ENCODE measurements around the gene CDC42BPA.
A peak's percentile ranks its signal among the peaks of the same experiment; 100 is the strongest.
"Not testable (repeated sequence)": the region's sequence is repeated elsewhere in the genome, so short reads cannot be mapped to it uniquely, and the experiment has no call there.

Gene CDC42BPA

DNA sequence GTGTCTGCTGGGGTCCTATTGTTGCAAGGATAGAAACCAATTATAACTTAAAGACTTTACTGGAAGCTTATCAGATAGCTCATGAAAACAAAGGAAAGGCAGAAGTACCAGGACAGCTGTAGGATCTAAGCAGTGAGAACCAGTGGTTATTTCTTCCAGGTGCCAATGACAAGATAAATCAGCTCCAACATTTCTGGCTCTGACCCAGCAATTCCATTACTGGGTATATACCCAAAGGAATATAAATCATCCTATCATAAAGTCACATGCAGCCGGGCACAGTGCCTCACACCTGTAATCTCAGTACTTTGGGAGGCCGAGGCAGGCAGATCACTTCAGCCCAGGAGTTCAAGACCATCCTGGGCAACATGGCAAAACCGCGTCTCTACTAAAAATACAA lies 17.8 kb upstream of the CDC42BPA start:
- H3K4me3 ChIP-seq (ENCODE audit: low read length); DNase-seq (ENCODE audit: low read depth, low spot score): not testable (repeated sequence)

DNA sequence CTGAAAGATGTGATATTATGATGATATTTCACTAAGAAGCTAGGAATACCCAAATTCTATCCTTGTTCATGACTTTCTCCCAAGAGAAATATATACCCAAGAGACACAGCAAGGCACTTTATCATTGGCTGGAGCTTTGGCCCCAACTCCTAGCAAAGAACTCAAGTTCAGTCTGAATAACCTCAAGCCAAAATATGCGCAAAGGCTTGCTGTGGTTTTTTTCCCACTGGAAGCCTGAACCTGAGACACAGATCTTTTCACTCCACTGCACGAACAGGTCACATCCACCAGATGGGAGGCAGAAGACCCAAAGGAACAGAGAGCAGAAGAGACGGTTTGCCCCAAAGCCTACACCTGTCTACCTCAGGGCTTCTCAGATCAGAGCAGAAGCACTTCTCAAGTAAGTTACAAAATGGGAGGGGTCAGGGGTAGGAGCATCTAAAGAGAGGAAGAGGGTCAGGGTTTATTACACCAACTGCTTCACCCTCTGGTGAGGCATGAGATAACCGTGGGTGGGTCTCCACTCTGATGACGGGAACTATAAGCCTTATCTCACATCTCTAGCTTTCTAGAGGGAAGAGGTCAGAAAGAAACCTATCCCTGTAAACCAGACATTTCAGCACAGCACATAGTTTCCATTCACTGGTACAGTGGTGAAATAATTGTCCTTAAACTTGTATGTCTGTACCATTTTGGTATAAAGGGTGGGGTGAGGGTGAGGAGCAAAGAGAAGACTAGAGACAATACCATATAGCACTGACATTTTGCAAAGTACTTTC lies 17.1 kb upstream of the CDC42BPA start:
- DNase-seq (ENCODE audit: low read depth, low spot score) = peak; percentile 66
- no peak overlapping the region for H3K4me3 ChIP-seq (ENCODE audit: low read length)

- no peak overlapping the region for H3K4me3 ChIP-seq (ENCODE audit: low read length)
- no peak for DNase-seq (ENCODE audit: low read depth, low spot score)
Measured at GRCh38 chr1:227333423-227333822, 15.1 kb upstream of the CDC42BPA start.

- no peak for DNase-seq (ENCODE audit: low read depth, low spot score)
- no peak overlapping the region for H3K4me3 ChIP-seq (ENCODE audit: low read length)
Measured at GRCh38 chr1:227330279-227331076, 12.2 kb upstream of the CDC42BPA start.

DNA sequence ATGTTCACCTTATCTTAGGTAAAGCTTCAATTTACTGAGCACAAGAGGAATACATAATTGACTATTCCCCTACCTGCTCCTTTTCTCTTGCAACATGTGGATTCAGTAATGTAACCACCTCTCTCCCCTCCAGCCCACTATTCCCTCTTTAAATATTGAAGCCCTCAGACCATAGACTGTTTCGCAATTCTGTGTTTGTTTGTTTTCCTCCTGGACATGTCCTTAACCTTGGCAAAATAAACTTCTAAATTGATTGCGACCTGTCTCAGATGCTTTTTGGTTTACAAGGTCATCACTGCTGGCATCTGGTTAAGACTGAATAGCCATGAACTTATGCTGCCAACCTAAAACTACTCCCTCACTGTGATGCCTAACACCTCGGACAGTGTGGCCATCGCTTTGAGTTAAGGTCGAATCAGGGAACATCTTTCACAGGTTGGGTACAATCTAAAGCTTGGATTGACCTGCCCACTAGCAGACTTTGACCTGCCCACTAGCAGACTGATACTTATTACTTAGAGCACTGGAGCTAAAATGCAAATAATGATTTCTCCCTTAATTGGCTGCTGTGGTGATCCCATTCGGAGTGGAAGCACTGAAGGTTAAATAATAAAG lies 10.2 kb upstream of the CDC42BPA start:
- H3K4me3 ChIP-seq (ENCODE audit: low read length) = no peak overlapping the region
- DNase-seq (ENCODE audit: low read depth, low spot score) = no peak

- DNase-seq (ENCODE audit: low read depth, low spot score) = no peak
- H3K4me3 ChIP-seq (ENCODE audit: low read length) = no peak overlapping the region
Measured at GRCh38 chr1:227325156-227325555, 6.9 kb upstream of the CDC42BPA start.

DNA sequence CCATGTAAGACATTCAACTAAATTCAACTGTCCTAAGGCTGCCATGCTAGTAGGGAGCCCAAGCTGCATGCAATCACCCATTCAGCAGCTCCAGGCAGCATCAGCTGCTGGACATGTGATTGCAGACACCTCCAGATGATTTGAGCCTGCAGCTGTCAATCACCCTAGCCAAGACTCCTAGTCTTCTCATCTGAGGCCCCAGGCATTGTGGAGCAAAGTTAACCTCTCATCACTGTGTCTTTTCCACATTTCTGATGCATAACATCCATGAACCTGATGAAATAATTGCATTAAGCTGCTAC lies 5.6 kb upstream of the CDC42BPA start:
- DNase-seq (ENCODE audit: low read depth, low spot score) = no peak
- no peak overlapping the region for H3K4me3 ChIP-seq (ENCODE audit: low read length)

GRCh38 chr1:227323171-227323966 lies 5.1 kb upstream of the CDC42BPA start:
- no peak for DNase-seq (ENCODE audit: low read depth, low spot score)

GRCh38 chr1:227322376-227322775 lies 4.1 kb upstream of the CDC42BPA start:
- H3K4me3 ChIP-seq (ENCODE audit: low read length) = no peak overlapping the region
- DNase-seq (ENCODE audit: low read depth, low spot score) = no peak

More at GRCh38 chr1:227323171-227323966, 5.1 kb upstream of the CDC42BPA start:
- H3K4me3 ChIP-seq (ENCODE audit: low read length) = no peak overlapping the region

- DNase-seq (ENCODE audit: low read depth, low spot score) = peak; percentile 74
- H3K4me3 ChIP-seq (ENCODE audit: low read length) = no peak overlapping the region
Measured at GRCh38 chr1:227321035-227321434, 2.7 kb upstream of the CDC42BPA start.

GRCh38 chr1:227320476-227320875 lies 2.2 kb upstream of the CDC42BPA start:
- no peak for DNase-seq (ENCODE audit: low read depth, low spot score)
- H3K4me3 ChIP-seq (ENCODE audit: low read length) = no peak overlapping the region

DNA sequence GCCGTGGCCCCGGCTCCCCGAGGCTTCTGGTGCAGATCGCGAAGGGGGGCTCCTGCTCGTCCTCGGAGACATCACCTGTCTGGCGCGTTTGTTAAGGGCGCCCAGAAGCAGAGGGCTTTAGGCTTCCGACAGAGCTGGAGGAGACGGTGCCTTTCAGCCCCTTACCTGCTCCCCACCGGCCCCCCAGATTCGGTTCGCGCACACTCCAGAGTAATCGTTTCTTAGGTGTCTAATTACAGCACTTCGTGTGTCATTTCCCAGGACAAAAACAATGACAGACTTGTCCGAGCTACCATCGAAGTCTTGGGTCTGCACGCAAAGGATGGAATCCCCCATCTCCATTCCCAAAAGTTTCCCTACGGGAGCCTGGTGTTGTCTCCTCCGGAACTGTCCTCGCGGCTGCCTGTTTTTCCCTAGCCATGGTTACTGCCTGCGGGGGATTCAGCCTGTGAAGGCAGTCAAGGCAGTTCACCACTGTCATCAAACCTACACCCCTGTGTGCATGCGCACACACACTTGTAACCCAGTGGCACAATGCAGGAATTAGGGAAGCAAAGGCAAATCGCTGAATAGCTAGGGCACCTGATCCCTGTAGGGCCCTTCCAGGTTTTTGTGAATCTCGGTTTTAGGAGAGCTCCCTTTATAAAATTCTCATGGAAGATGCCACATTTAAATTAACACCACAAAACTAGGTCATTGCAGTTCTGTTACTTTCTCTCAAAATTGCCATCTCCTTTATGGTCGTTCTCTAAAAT lies 738 bp upstream of the CDC42BPA start:
- no peak for DNase-seq (ENCODE audit: low read depth, low spot score)
- peak overlapping the region; percentile 83 for H3K4me3 ChIP-seq (ENCODE audit: low read length)

DNA sequence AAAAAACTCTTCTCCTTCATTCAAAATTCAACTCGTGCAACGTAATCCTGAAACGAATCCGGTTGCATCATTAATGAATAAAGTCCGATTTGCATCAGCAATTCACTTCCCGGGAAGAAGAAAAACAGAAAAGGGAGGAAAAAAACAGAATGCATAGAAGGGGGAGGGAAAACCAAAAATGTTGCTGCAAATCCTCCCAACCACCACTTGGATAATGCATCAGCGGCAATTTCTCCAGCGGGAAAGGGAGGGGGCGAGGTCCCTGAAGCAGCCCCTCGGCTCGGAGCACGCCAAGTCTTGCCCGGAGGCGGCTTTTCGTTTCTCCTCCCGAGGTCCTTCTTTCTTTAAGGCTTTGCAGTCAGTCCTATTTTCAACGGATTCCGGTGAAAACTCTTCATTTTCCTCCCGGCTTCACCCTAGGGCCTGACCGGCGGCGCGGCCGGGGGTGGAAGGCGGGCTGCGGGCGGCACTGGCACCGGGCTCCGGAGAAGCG lies 723 bp downstream of the CDC42BPA start:
- peak overlapping the region; percentile 83 for H3K4me3 ChIP-seq (ENCODE audit: low read length)
- DNase-seq (ENCODE audit: low read depth, low spot score) = peak; percentile 24

- H3K4me3 ChIP-seq (ENCODE audit: low read length) = peak overlapping the region; percentile 83
- DNase-seq (ENCODE audit: low read depth, low spot score) = no peak
Measured at GRCh38 chr1:227317011-227317451, 1.3 kb downstream of the CDC42BPA start.

GRCh38 chr1:227316456-227316855 lies 1.8 kb downstream of the CDC42BPA start:
- no peak for DNase-seq (ENCODE audit: low read depth, low spot score)
- H3K4me3 ChIP-seq (ENCODE audit: low read length) = no peak overlapping the region

DNA sequence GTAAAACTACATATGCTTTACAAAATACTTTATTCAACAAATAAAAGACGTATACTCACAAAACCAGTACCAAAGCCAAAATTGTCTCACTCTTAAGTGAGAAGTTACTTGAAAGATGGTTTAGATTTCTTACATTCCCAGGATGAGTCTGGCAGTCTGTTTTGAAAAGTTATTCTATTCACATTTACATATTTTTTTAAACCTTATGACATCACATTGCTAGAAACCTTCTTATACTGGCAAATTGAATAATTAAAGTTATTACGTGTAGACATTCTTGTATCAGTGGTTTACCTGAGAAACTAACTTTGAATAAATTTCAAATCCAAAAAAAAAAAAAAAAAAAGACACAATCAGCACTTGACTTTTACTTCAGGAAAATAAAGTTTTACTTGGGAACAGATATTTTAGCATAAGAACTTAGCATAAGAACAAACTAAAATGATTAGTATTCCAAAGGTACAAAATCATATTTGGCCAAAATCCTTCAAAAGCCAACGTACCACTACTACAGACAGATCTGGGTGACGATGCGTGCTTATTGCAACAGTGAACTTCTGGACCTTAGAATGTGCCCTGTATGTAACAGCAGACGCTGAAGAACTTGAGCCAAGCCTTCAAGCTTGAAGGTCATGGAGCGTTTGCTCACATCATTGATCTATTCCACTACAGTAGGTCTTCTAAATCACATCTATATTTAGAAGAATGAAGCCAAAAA lies 2.5 kb downstream of the CDC42BPA start:
- H3K4me3 ChIP-seq (ENCODE audit: low read length) = no peak overlapping the region
- no peak for DNase-seq (ENCODE audit: low read depth, low spot score)

- DNase-seq (ENCODE audit: low read depth, low spot score) = no peak
- H3K4me3 ChIP-seq (ENCODE audit: low read length) = no peak overlapping the region
Measured at GRCh38 chr1:227314014-227314848, 4.1 kb downstream of the CDC42BPA start.

Data from Jurkat, Clone E6-1 (cell line).